Activated naive CD8-positive, alpha-beta T cell treated with anti-CD3 and anti-CD28 coated beads for 36 hours (primary cell): ENCODE results near the gene TBC1D1. TPM values are rescaled to one million over a fixed set of nuclear protein-coding genes. Genes with fewer than 3 reads are reported as not detected.

Experiments used
- DNase-seq: peaks from one replicate; pipeline ENCODE4 v3.0.0; 2021
- H3K27ac Mint-ChIP-seq: one replicate; pipeline ENCODE4 v1.8.0; 2022; ENCODE audit warnings: mild to moderate bottlenecking, moderate library complexity, mixed read lengths
- H3K27me3 Mint-ChIP-seq: one replicate; pipeline ENCODE4 v1.8.0; 2022; ENCODE audit warnings: mild to moderate bottlenecking, mixed read lengths
- H3K36me3 Mint-ChIP-seq: one replicate; pipeline ENCODE4 v1.8.0; 2021; ENCODE audit warnings: mild to moderate bottlenecking, mixed read lengths
- H3K4me1 Mint-ChIP-seq: one replicate; pipeline ENCODE4 v1.8.0; 2021; ENCODE audit warnings: mixed read lengths
- H3K4me3 Mint-ChIP-seq: one replicate; pipeline ENCODE4 v1.8.0; 2022; ENCODE audit warnings: mild to moderate bottlenecking, moderate library complexity, mixed read lengths
- H3K9me3 Mint-ChIP-seq: one replicate; pipeline ENCODE4 v1.8.0; 2022; ENCODE audit warnings: mixed read lengths
- total RNA-seq, 2 experiments: library from RNA; stranded (reverse); gene quantifications; one replicate each; pipeline ENCODE4 v1.2.3, GENCODE V29; 2021

The TBC1D1 gene
- total RNA-seq, 2 experiments from 2014 or later = 79.6 to 80.3 TPM

- H3K27ac Mint-ChIP-seq = peak overlapping the region; percentile 96
- peaks cover 23% of the 10 kb centered on the region for H3K9me3 Mint-ChIP-seq
- peaks cover 20% of the 10 kb centered on the region for H3K36me3 Mint-ChIP-seq
- H3K4me1 Mint-ChIP-seq = peaks cover 70% of the 10 kb centered on the region
- DNase-seq = no peak
- no peak overlapping the region for H3K4me3 Mint-ChIP-seq
- no peaks in the 10 kb centered on the region for H3K27me3 Mint-ChIP-seq
Observed at GRCh38 chr4:38162240-38162784, 271.4 kb downstream of the TBC1D1 start.

- H3K4me3 Mint-ChIP-seq = peak overlapping the region; percentile 11
- H3K27me3 Mint-ChIP-seq = no peaks in the 10 kb centered on the region
- H3K27ac Mint-ChIP-seq = peak overlapping the region; percentile 96
- H3K4me1 Mint-ChIP-seq = peaks cover 68% of the 10 kb centered on the region
- no peak for DNase-seq
- peaks cover 20% of the 10 kb centered on the region for H3K36me3 Mint-ChIP-seq
- peaks cover 23% of the 10 kb centered on the region for H3K9me3 Mint-ChIP-seq
Observed at GRCh38 chr4:38163216-38164006, 272.5 kb downstream of the TBC1D1 start.

- no peaks in the 10 kb centered on the region for H3K27me3 Mint-ChIP-seq
- H3K4me3 Mint-ChIP-seq = no peak overlapping the region
- peaks cover 19% of the 10 kb centered on the region for H3K36me3 Mint-ChIP-seq
- peak overlapping the region; percentile 96 for H3K27ac Mint-ChIP-seq
- DNase-seq = no peak
- H3K9me3 Mint-ChIP-seq = peaks cover 23% of the 10 kb centered on the region
- H3K4me1 Mint-ChIP-seq = peaks cover 65% of the 10 kb centered on the region
Observed at GRCh38 chr4:38164346-38164745, 273.5 kb downstream of the TBC1D1 start.

- no peaks in the 10 kb centered on the region for H3K27me3 Mint-ChIP-seq
- no peak for DNase-seq
- H3K27ac Mint-ChIP-seq = peak overlapping the region; percentile 18
- peaks cover 23% of the 10 kb centered on the region for H3K9me3 Mint-ChIP-seq
- peaks cover 54% of the 10 kb centered on the region for H3K4me1 Mint-ChIP-seq
- H3K4me3 Mint-ChIP-seq = no peak overlapping the region
- peaks cover 19% of the 10 kb centered on the region for H3K36me3 Mint-ChIP-seq
Observed at GRCh38 chr4:38166082-38166481, 275.2 kb downstream of the TBC1D1 start.

GRCh38 chr4:38166768-38167167 is 275.9 kb downstream of the TBC1D1 start:
- H3K27me3 Mint-ChIP-seq = no peaks in the 10 kb centered on the region
- DNase-seq = no peak
- peaks cover 47% of the 10 kb centered on the region for H3K4me1 Mint-ChIP-seq
- H3K36me3 Mint-ChIP-seq = peaks cover 19% of the 10 kb centered on the region
- no peak overlapping the region for H3K4me3 Mint-ChIP-seq
- peaks cover 23% of the 10 kb centered on the region for H3K9me3 Mint-ChIP-seq
- H3K27ac Mint-ChIP-seq = no peak overlapping the region

GRCh38 chr4:38167973-38168372 is 277.1 kb downstream of the TBC1D1 start:
- H3K4me1 Mint-ChIP-seq = peaks cover 35% of the 10 kb centered on the region
- H3K4me3 Mint-ChIP-seq = no peak overlapping the region
- DNase-seq = no peak
- no peaks in the 10 kb centered on the region for H3K27me3 Mint-ChIP-seq
- H3K27ac Mint-ChIP-seq = no peak overlapping the region
- peaks cover 19% of the 10 kb centered on the region for H3K36me3 Mint-ChIP-seq
- peaks cover 25% of the 10 kb centered on the region for H3K9me3 Mint-ChIP-seq

- peaks cover 11% of the 10 kb centered on the region for H3K36me3 Mint-ChIP-seq
- H3K27me3 Mint-ChIP-seq = no peaks in the 10 kb centered on the region
- peaks cover 30% of the 10 kb centered on the region for H3K4me1 Mint-ChIP-seq
- no peak for DNase-seq
- peaks cover 20% of the 10 kb centered on the region for H3K9me3 Mint-ChIP-seq
- no peak overlapping the region for H3K4me3 Mint-ChIP-seq
- H3K27ac Mint-ChIP-seq = no peak overlapping the region
Observed at GRCh38 chr4:38169524-38169923, 278.6 kb downstream of the TBC1D1 start.

- peaks cover 7% of the 10 kb centered on the region for H3K36me3 Mint-ChIP-seq
- no peak for DNase-seq
- H3K27me3 Mint-ChIP-seq = no peaks in the 10 kb centered on the region
- peaks cover 15% of the 10 kb centered on the region for H3K9me3 Mint-ChIP-seq
- H3K27ac Mint-ChIP-seq = no peak overlapping the region
- no peak overlapping the region for H3K4me3 Mint-ChIP-seq
- peaks cover 33% of the 10 kb centered on the region for H3K4me1 Mint-ChIP-seq
Observed at GRCh38 chr4:38170338-38171169, 279.7 kb downstream of the TBC1D1 start.

- no peak overlapping the region for H3K27ac Mint-ChIP-seq
- peaks cover 27% of the 10 kb centered on the region for H3K4me1 Mint-ChIP-seq
- no peaks in the 10 kb centered on the region for H3K27me3 Mint-ChIP-seq
- H3K4me3 Mint-ChIP-seq = no peak overlapping the region
- H3K9me3 Mint-ChIP-seq = peaks cover 2% of the 10 kb centered on the region
- H3K36me3 Mint-ChIP-seq = peaks cover 3% of the 10 kb centered on the region
- DNase-seq = no peak
Observed at GRCh38 chr4:38172078-38172477, 281.2 kb downstream of the TBC1D1 start.

- Mint-ChIP-seq H3K36me3 (peaks cover 3% of the 10 kb centered on the region), H3K4me1 (peaks cover 45% of the 10 kb centered on the region)
- no peak for DNase-seq
Observed at GRCh38 chr4:38173935-38174518, 283.1 kb downstream of the TBC1D1 start.

GRCh38 chr4:38174801-38175200 is 283.9 kb downstream of the TBC1D1 start:
- DNase-seq = no peak
- no peaks in the 10 kb centered on the region for H3K27me3 Mint-ChIP-seq
- H3K36me3 Mint-ChIP-seq = peaks cover 3% of the 10 kb centered on the region
- peaks cover 50% of the 10 kb centered on the region for H3K4me1 Mint-ChIP-seq
- no peak overlapping the region for H3K27ac Mint-ChIP-seq
- no peak overlapping the region for H3K4me3 Mint-ChIP-seq
- peaks cover 2% of the 10 kb centered on the region for H3K9me3 Mint-ChIP-seq

More at GRCh38 chr4:38173935-38174518, 283.1 kb downstream of the TBC1D1 start:
- no peak overlapping the region for H3K4me3 Mint-ChIP-seq
- peaks cover 2% of the 10 kb centered on the region for H3K9me3 Mint-ChIP-seq
- no peaks in the 10 kb centered on the region for H3K27me3 Mint-ChIP-seq
- H3K27ac Mint-ChIP-seq = no peak overlapping the region

GRCh38 chr4:38176165-38176564 is 285.3 kb downstream of the TBC1D1 start:
- Mint-ChIP-seq H3K9me3 (peaks cover 2% of the 10 kb centered on the region), H3K27ac (no peak overlapping the region), H3K27me3 (no peaks in the 10 kb centered on the region), H3K4me3 (no peak overlapping the region), H3K4me1 (peaks cover 51% of the 10 kb centered on the region), H3K36me3 (peaks cover 3% of the 10 kb centered on the region)
- no peak for DNase-seq

GRCh38 chr4:38177035-38177546 is 286.2 kb downstream of the TBC1D1 start:
- peaks cover 2% of the 10 kb centered on the region for H3K9me3 Mint-ChIP-seq
- H3K4me3 Mint-ChIP-seq = peak overlapping the region; percentile 57
- no peaks in the 10 kb centered on the region for H3K27me3 Mint-ChIP-seq
- peak; percentile 64 for DNase-seq
- H3K36me3 Mint-ChIP-seq = peaks cover 3% of the 10 kb centered on the region
- peaks cover 51% of the 10 kb centered on the region for H3K4me1 Mint-ChIP-seq
- peak overlapping the region; percentile 87 for H3K27ac Mint-ChIP-seq

- peak; percentile 45 for DNase-seq
- Mint-ChIP-seq H3K27ac (peak overlapping the region; percentile 87), H3K4me3 (peak overlapping the region; percentile 57)
Observed at GRCh38 chr4:38177641-38178391, 286.9 kb downstream of the TBC1D1 start.

More at GRCh38 chr4:38177641-38178391, 286.9 kb downstream of the TBC1D1 start:
- H3K27me3 Mint-ChIP-seq = no peaks in the 10 kb centered on the region
- H3K4me1 Mint-ChIP-seq = peaks cover 51% of the 10 kb centered on the region
- H3K9me3 Mint-ChIP-seq = peaks cover 1% of the 10 kb centered on the region
- H3K36me3 Mint-ChIP-seq = peaks cover 3% of the 10 kb centered on the region
